DOHH2 (cell line): ENCODE measurements around the gene OR14A16.

Experiments used
- H3F3A ChIP-seq: fragments of 200-600 bp; sonication (generic), shearing (Covaris generic); 2 replicates; pipeline ENCODE4 v1.6.0; 2016; ENCODE audit warnings: antibody characterized with exemption, mild to moderate bottlenecking; ENCODE audit not compliant: control insufficient read depth, insufficient read depth
- H3K27ac ChIP-seq: fragments of 200-600 bp; sonication (generic); 2 replicates; pipeline ENCODE4 v1.5.1; 2014; ENCODE audit warnings: low read depth, mild to moderate bottlenecking, low read length, moderate library complexity
- H3K27me3 ChIP-seq: fragments of 200-600 bp; sonication (generic); 2 replicates; pipeline ENCODE4 v1.6.1; 2014; ENCODE audit warnings: mild to moderate bottlenecking, low read length, mixed read lengths; ENCODE audit not compliant: control insufficient read depth
- H3K36me3 ChIP-seq: fragments of 200-600 bp; sonication (generic); 2 replicates; pipeline ENCODE4 v1.6.1; 2014; ENCODE audit warnings: mild to moderate bottlenecking, low read length, moderate library complexity, mixed read lengths; ENCODE audit not compliant: control insufficient read depth
- H3K4me1 ChIP-seq: fragments of 200-600 bp; sonication (generic); 2 replicates; pipeline ENCODE4 v1.6.1; 2014; ENCODE audit warnings: mild to moderate bottlenecking, low read length, mixed read lengths; ENCODE audit not compliant: control insufficient read depth
- H3K4me2 ChIP-seq: fragments of 200-600 bp; sonication (generic); 2 replicates; pipeline ENCODE4 v1.6.0; 2014; ENCODE audit warnings: mild to moderate bottlenecking, low read length, moderate library complexity
- H3K4me3 ChIP-seq: fragments of 200-600 bp; sonication (generic); 2 replicates; pipeline ENCODE4 v1.5.1; 2014; ENCODE audit warnings: mild to moderate bottlenecking, low read length, mixed read lengths
- H3K79me2 ChIP-seq: fragments of 200-600 bp; sonication (generic); 2 replicates; pipeline ENCODE4 v1.6.1; 2014; ENCODE audit warnings: mild to moderate bottlenecking, low read length, mixed read lengths; ENCODE audit not compliant: control insufficient read depth
- H3K9me2 ChIP-seq: fragments of 200-600 bp; sonication (generic); replicated peaks from 2 replicates; pipeline ENCODE4 v1.6.1; 2014; ENCODE audit warnings: mild to moderate bottlenecking, low read length, mixed read lengths; ENCODE audit not compliant: control insufficient read depth
- H3K9me3 ChIP-seq: fragments of 200-600 bp; sonication (generic); 2 replicates; pipeline ENCODE4 v1.6.1; 2014; ENCODE audit warnings: antibody characterized with exemption, low read length, mixed read lengths; ENCODE audit not compliant: control insufficient read depth, insufficient read depth
- H4K20me1 ChIP-seq: fragments of 200-600 bp; sonication (generic); 2 replicates; pipeline ENCODE4 v1.6.0; 2014; ENCODE audit warnings: low read depth, mild to moderate bottlenecking, antibody characterized with exemption, low read length, moderate library complexity; ENCODE audit not compliant: control insufficient read depth, insufficient read depth
- CTCF ChIP-seq: fragments of 200-600 bp; sonication (generic); IDR thresholded peaks from one replicate; pipeline ENCODE4 v1.5.1; 2014; ENCODE audit warnings: antibody characterized with exemption, mild to moderate bottlenecking, low read depth, low read length; ENCODE audit not compliant: poor library complexity, severe bottlenecking
- EZH2phosphoT487 ChIP-seq: fragments of 200-600 bp; sonication (generic); IDR thresholded peaks from 2 replicates; pipeline ENCODE4 v1.6.1; 2017; ENCODE audit warnings: borderline replicate concordance, mild to moderate bottlenecking, antibody characterized with exemption, low read length, moderate library complexity, mixed read lengths

Gene OR14A16

GRCh38 chr1:247845693-247846017 is 21.7 kb upstream of the OR14A16 start:
- no peaks in the 10 kb centered on the region for H3F3A ChIP-seq
- TF ChIP-seq EZH2phosphoT487 (no peak), CTCF (no peak)
- H3K27me3 ChIP-seq: no peaks in the 10 kb centered on the region
- no peaks in the 10 kb centered on the region for H3K9me2 ChIP-seq
- H3K36me3 ChIP-seq: no peaks in the 10 kb centered on the region
- H4K20me1 ChIP-seq: no peaks in the 10 kb centered on the region
- H3K4me2 ChIP-seq: no peak overlapping the region
- no peak overlapping the region for H3K4me3 ChIP-seq
- H3K79me2 ChIP-seq: no peaks in the 10 kb centered on the region
- H3K27ac ChIP-seq: no peak overlapping the region
- H3K9me3 ChIP-seq: no peaks in the 10 kb centered on the region
- no peaks in the 10 kb centered on the region for H3K4me1 ChIP-seq

GRCh38 chr1:247845011-247845692 is 21.2 kb upstream of the OR14A16 start:
- Histone ChIP-seq H3K27me3 (no peaks in the 10 kb centered on the region), H3K4me3 (no peak overlapping the region), H3F3A (no peaks in the 10 kb centered on the region), H3K4me2 (no peak overlapping the region), H3K9me2 (no peaks in the 10 kb centered on the region), H4K20me1 (no peaks in the 10 kb centered on the region), H3K36me3 (no peaks in the 10 kb centered on the region), H3K27ac (no peak overlapping the region), H3K79me2 (no peaks in the 10 kb centered on the region), H3K9me3 (no peaks in the 10 kb centered on the region), H3K4me1 (no peaks in the 10 kb centered on the region)
- TF ChIP-seq CTCF (no peak), EZH2phosphoT487 (no peak)

DNA sequence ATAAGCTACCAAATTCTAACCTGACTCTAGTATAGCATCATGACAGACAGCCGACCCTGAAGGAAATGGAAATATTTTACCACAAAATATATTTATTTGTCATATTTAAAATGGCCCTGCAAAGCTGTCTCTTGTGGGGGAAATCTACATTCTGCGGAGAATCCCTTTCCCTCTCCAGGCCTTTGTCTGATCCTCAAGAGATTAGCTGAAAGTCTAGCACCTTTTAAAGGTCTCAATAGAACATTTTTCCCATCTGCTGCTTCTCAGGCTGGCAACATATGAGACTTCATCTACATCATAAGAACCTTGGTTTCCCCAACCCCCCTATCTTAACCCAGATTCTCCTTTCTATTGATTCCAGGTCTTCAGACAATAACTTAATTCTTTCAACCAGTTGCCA is 19.5 kb upstream of the OR14A16 start:
- no peak overlapping the region for H3K4me3 ChIP-seq
- H4K20me1 ChIP-seq: no peaks in the 10 kb centered on the region
- H3K36me3 ChIP-seq: no peaks in the 10 kb centered on the region
- H3K27ac ChIP-seq: no peak overlapping the region
- H3K79me2 ChIP-seq: no peaks in the 10 kb centered on the region
- no peaks in the 10 kb centered on the region for H3K9me3 ChIP-seq
- H3K27me3 ChIP-seq: no peaks in the 10 kb centered on the region
- no peaks in the 10 kb centered on the region for H3K9me2 ChIP-seq
- no peaks in the 10 kb centered on the region for H3F3A ChIP-seq
- H3K4me1 ChIP-seq: no peaks in the 10 kb centered on the region
- no peak for TF ChIP-seq EZH2phosphoT487
- TF ChIP-seq CTCF: no peak
- no peak overlapping the region for H3K4me2 ChIP-seq
